Liver (tissue), 9 donors: ENCODE data around the gene LDB3. TPM values are rescaled to one million over a fixed set of nuclear protein-coding genes. Genes with fewer than 3 reads are reported as not detected.

Experiments used
- DNase-seq: peaks from one replicate; pipeline ENCODE4 v3.0.0-alpha.2; 2017; ENCODE audit warnings: low spot score
- H3K27ac ChIP-seq, 2 donors: one replicate each; pipeline ENCODE4 v1.7.0; 2013; ENCODE audit warnings: inconsistent platforms in 2 of 2, low read length in 2 of 2, control low read depth in 1 of 2, low read depth in 1 of 2, mild to moderate bottlenecking in 1 of 2
- H3K27me3 ChIP-seq, 4 donors: one replicate each; pipeline versions ENCODE4 v1.6.1 to v1.7.0; 2013; ENCODE audit warnings: low read length in 3 of 4, inconsistent platforms in 1 of 4, mild to moderate bottlenecking in 1 of 4, moderate library complexity in 1 of 4; ENCODE audit not compliant: control insufficient read depth in 4 of 4, insufficient read depth in 4 of 4
- H3K36me3 ChIP-seq, 4 donors: one replicate each; pipeline versions ENCODE4 v1.6.1 to v1.7.0; 2013; ENCODE audit warnings: low read length in 3 of 4, mild to moderate bottlenecking in 3 of 4, low read depth in 1 of 4, moderate library complexity in 1 of 4; ENCODE audit not compliant: control insufficient read depth in 4 of 4, insufficient read depth in 3 of 4
- H3K4me1 ChIP-seq, 4 donors: one replicate each; pipeline versions ENCODE4 v1.6.1 to v1.7.0; 2013; ENCODE audit warnings: low read length in 3 of 4, mild to moderate bottlenecking in 3 of 4, moderate library complexity in 1 of 4; ENCODE audit not compliant: control insufficient read depth in 4 of 4, insufficient read depth in 4 of 4
- H3K4me3 ChIP-seq, 3 donors: one replicate each; pipeline versions ENCODE4 v1.6.1 to v1.7.0; 2013; ENCODE audit warnings: low read length in 3 of 3, control low read depth in 1 of 3, low read depth in 1 of 3, mild to moderate bottlenecking in 1 of 3
- H3K9ac ChIP-seq, 2 donors: one replicate each; pipeline ENCODE4 v1.7.0; 2013; ENCODE audit warnings: low read length in 2 of 2, mild to moderate bottlenecking in 2 of 2, moderate library complexity in 2 of 2, control low read depth in 1 of 2, low read depth in 1 of 2
- H3K9me3 ChIP-seq, 4 donors: one replicate each; pipeline versions ENCODE4 v1.6.1 to v1.7.0; 2013; ENCODE audit warnings: low read length in 3 of 4; ENCODE audit not compliant: control insufficient read depth in 4 of 4
- EGR1 ChIP-seq, 2 donors: IDR thresholded peaks; 2 replicates each; pipeline ENCODE4 v1.6.1; 2016 to 2018; ENCODE audit warnings: antibody characterized with exemption in 2 of 2, low read depth in 2 of 2
- FOXA1 ChIP-seq: IDR thresholded peaks from 2 replicates; pipeline ENCODE4 v1.6.1; 2016; ENCODE audit warnings: antibody characterized with exemption
- FOXA2 ChIP-seq: IDR thresholded peaks from 2 replicates; pipeline ENCODE4 v1.6.1; 2016; ENCODE audit warnings: antibody characterized with exemption
- HNF4A ChIP-seq, 2 donors: conservative IDR thresholded peaks; 2 replicates each; pipeline ENCODE4 v1.6.1; 2016; ENCODE audit warnings: antibody characterized with exemption in 2 of 2, mild to moderate bottlenecking in 2 of 2
- HNF4G ChIP-seq: IDR thresholded peaks from 2 replicates; pipeline ENCODE4 v1.6.1; 2016; ENCODE audit warnings: antibody characterized with exemption
- JUND ChIP-seq, 2 donors: IDR thresholded peaks; 2 replicates each; pipeline ENCODE4 v1.6.1; 2016; ENCODE audit warnings: antibody characterized with exemption in 2 of 2
- NR2F2 ChIP-seq: IDR thresholded peaks from 2 replicates; pipeline ENCODE4 v1.6.1; 2016; ENCODE audit warnings: antibody characterized with exemption
- RAD21 ChIP-seq, 2 donors: IDR thresholded peaks; 2 replicates each; pipeline ENCODE4 v1.6.1; 2016; ENCODE audit warnings: antibody characterized with exemption in 2 of 2, mild to moderate bottlenecking in 2 of 2
- RXRA ChIP-seq, 2 donors: IDR thresholded peaks; 2 replicates each; pipeline ENCODE4 v1.6.1; 2017 to 2018; ENCODE audit warnings: antibody characterized with exemption in 2 of 2, mild to moderate bottlenecking in 1 of 2
- SP1 ChIP-seq: IDR thresholded peaks from 2 replicates; pipeline ENCODE4 v1.6.1; 2018; ENCODE audit warnings: antibody characterized with exemption, mild to moderate bottlenecking
- TAF1 ChIP-seq: conservative IDR thresholded peaks from 2 replicates; pipeline ENCODE4 v1.6.1; 2016; ENCODE audit warnings: antibody characterized with exemption, mild to moderate bottlenecking
- YY1 ChIP-seq: IDR thresholded peaks from 2 replicates; pipeline ENCODE4 v1.6.1; 2016; ENCODE audit warnings: antibody characterized with exemption, mild to moderate bottlenecking
- WGBS: extraction: QIAGEN DNeasy Blood & Tissue Kit; methylation state at CpG from one replicate; pipeline ENCODE4 v1.1.7; 2013; 5-methylcytosine and 5-hydroxymethylcytosine counted together
- polyA plus RNA-seq, 2 donors: library from polyadenylated mRNA; stranded (reverse) in 1 of 2; unstranded in 1 of 2; fragments of 200-250 nt in 1 of 2; fragments of >200 nt in 1 of 2; fragmentation: Nextera tagmentation in 1 of 2; extraction: Ambion mirVana in 1 of 2; gene quantifications; one replicate each; pipeline versions ENCODE4 v1.2.1 to v1.2.3, GENCODE V29; 2013 to 2015
- total RNA-seq, 2 donors: library from RNA; depleted of rRNA; stranded (reverse); fragments of >200 nt; gene quantifications; one replicate each; pipeline ENCODE4 v1.2.3, GENCODE V29; 2014
- TF ChIP-seq, protein P1 (sequence below): fragments of 150-350 bp; IDR thresholded peaks from 2 replicates; pipeline ENCODE4 v1.5.1; 2017; ENCODE audit warnings: improper control_type of control experiment, low read depth, low read length; ENCODE audit not compliant: missing input control
- TF ChIP-seq, protein P2 (sequence below): IDR thresholded peaks from 2 replicates; pipeline ENCODE4 v1.6.1; 2016; ENCODE audit warnings: antibody characterized with exemption
- TF ChIP-seq, protein P3 (sequence below): IDR thresholded peaks from 2 replicates; pipeline ENCODE4 v1.6.1; 2016; ENCODE audit warnings: antibody characterized with exemption
- TF ChIP-seq, protein P4 (sequence below): IDR thresholded peaks from 2 replicates; pipeline ENCODE4 v1.6.1; 2016; ENCODE audit warnings: antibody characterized with exemption, mild to moderate bottlenecking
- donor health status: healthy.
- donor health status: healthy.
- donor health status: healthy.
- donor health status: healthy.
- donor health status: healthy.

The LDB3 gene
- total and polyA plus RNA-seq, 4 donors = 0.09 to 0.42 (median 0.15) TPM; not detected in 1

DNA sequence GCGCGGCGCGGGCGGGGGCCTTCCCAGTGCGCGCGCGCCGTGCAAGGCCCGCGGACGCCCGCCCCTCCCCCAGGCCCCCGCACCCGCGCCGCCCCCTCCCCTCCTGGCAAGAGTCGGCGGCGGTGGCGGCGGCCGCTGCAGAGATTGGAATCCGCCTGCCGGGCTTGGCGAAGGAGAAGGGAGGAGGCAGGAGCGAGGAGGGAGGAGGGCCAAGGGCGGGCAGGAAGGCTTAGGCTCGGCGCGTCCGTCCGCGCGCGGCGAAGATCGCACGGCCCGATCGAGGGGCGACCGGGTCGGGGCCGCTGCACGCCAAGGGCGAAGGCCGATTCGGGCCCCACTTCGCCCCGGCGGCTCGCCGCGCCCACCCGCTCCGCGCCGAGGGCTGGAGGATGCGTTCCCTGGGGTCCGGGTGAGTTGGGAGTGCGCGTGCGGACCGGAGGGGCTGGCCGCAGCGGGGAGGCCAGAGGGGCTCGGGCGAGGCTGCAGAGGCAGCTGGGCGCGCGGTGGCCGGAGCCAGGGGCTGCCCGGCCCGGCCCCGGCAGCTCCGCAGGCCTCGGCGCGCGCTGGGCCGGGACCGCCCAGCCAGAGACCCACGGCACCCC is 88.3 kb downstream of the LDB3 start, which contains the start of gene BMPR1A:
TSS of gene BMPR1A (plus strand) at position 109 of the 602 bp plus-strand sequence. CDS start 119,400 bp downstream, outside the sequence.
- Histone ChIP-seq H3K36me3 (no peaks in the 10 kb centered on the region), H3K4me1 (peaks cover 2 to 17% (median 13%) of the 10 kb centered on the region in 4 donors), H3K9ac (peak within 1 kb of the TSS; percentile 80 to 88), H3K27me3 (peaks cover 0 to 3% (median 1%) of the 10 kb centered on the region in 4 donors), H3K4me3 (peak within 1 kb of the TSS; percentile 75 to 91 (median 81)), H3K9me3 (no peaks in the 10 kb centered on the region), H3K27ac (peak within 1 kb of the TSS; percentile 89 to 95)
- 2% methylated on average over 85 of the region's 85 CpGs for WGBS
- DNase-seq = no peak
- TF ChIP-seq, protein P1, sequence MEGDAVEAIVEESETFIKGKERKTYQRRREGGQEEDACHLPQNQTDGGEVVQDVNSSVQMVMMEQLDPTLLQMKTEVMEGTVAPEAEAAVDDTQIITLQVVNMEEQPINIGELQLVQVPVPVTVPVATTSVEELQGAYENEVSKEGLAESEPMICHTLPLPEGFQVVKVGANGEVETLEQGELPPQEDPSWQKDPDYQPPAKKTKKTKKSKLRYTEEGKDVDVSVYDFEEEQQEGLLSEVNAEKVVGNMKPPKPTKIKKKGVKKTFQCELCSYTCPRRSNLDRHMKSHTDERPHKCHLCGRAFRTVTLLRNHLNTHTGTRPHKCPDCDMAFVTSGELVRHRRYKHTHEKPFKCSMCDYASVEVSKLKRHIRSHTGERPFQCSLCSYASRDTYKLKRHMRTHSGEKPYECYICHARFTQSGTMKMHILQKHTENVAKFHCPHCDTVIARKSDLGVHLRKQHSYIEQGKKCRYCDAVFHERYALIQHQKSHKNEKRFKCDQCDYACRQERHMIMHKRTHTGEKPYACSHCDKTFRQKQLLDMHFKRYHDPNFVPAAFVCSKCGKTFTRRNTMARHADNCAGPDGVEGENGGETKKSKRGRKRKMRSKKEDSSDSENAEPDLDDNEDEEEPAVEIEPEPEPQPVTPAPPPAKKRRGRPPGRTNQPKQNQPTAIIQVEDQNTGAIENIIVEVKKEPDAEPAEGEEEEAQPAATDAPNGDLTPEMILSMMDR = no peak
- TF ChIP-seq RAD21 (IDR thresholded peaks at IDR 0.05) (no peak), EGR1 (IDR thresholded peaks at IDR 0.05; ENCODE audit: low read depth in 2 of 2) (no peak), RXRA (IDR thresholded peaks at IDR 0.05) (no peak), JUND (IDR thresholded peaks at IDR 0.05) (no peak), HNF4G (no peak), SP1 (no peak), FOXA1 (no peak), TAF1 (no peak), HNF4A (conservative IDR thresholded peaks at IDR 0.05) (no peak), NR2F2 (no peak), FOXA2 (no peak), YY1 (no peak)
- TF ChIP-seq, protein P2, sequence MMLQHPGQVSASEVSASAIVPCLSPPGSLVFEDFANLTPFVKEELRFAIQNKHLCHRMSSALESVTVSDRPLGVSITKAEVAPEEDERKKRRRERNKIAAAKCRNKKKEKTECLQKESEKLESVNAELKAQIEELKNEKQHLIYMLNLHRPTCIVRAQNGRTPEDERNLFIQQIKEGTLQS = no peak
- TF ChIP-seq, protein P3, sequence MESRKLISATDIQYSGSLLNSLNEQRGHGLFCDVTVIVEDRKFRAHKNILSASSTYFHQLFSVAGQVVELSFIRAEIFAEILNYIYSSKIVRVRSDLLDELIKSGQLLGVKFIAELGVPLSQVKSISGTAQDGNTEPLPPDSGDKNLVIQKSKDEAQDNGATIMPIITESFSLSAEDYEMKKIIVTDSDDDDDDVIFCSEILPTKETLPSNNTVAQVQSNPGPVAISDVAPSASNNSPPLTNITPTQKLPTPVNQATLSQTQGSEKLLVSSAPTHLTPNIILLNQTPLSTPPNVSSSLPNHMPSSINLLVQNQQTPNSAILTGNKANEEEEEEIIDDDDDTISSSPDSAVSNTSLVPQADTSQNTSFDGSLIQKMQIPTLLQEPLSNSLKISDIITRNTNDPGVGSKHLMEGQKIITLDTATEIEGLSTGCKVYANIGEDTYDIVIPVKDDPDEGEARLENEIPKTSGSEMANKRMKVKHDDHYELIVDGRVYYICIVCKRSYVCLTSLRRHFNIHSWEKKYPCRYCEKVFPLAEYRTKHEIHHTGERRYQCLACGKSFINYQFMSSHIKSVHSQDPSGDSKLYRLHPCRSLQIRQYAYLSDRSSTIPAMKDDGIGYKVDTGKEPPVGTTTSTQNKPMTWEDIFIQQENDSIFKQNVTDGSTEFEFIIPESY = no peak
- TF ChIP-seq, protein P4, sequence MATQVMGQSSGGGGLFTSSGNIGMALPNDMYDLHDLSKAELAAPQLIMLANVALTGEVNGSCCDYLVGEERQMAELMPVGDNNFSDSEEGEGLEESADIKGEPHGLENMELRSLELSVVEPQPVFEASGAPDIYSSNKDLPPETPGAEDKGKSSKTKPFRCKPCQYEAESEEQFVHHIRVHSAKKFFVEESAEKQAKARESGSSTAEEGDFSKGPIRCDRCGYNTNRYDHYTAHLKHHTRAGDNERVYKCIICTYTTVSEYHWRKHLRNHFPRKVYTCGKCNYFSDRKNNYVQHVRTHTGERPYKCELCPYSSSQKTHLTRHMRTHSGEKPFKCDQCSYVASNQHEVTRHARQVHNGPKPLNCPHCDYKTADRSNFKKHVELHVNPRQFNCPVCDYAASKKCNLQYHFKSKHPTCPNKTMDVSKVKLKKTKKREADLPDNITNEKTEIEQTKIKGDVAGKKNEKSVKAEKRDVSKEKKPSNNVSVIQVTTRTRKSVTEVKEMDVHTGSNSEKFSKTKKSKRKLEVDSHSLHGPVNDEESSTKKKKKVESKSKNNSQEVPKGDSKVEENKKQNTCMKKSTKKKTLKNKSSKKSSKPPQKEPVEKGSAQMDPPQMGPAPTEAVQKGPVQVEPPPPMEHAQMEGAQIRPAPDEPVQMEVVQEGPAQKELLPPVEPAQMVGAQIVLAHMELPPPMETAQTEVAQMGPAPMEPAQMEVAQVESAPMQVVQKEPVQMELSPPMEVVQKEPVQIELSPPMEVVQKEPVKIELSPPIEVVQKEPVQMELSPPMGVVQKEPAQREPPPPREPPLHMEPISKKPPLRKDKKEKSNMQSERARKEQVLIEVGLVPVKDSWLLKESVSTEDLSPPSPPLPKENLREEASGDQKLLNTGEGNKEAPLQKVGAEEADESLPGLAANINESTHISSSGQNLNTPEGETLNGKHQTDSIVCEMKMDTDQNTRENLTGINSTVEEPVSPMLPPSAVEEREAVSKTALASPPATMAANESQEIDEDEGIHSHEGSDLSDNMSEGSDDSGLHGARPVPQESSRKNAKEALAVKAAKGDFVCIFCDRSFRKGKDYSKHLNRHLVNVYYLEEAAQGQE = no peak
